Naive thymus-derived CD4-positive, alpha-beta T cell (primary cell): Measurements from ENCODE around the gene TRAPPC10. TPM values are rescaled to one million over a fixed set of nuclear protein-coding genes. Genes with fewer than 3 reads are reported as not detected.
A peak's percentile ranks its signal among the peaks of the same experiment; 100 is the strongest.

ENCODE experiments used
- ATAC-seq: fragments of 150-1000 bp; cut with Tn5 transposase; 2 replicates; pipeline ENCODE4 v1.10.0; 2021; ENCODE audit warnings: mild to moderate bottlenecking, moderate library complexity
- CTCF ChIA-PET: fragments of 350-600 bp; sonication (Branson Sonifier 250); formaldehyde crosslinking; loops from one replicate; lab custom pipeline; 2021; ENCODE audit warnings: antibody characterized with exemption; lab: Charles Lee
- POLR2A ChIA-PET: fragments of 350-600 bp; sonication (Branson Sonifier 250); formaldehyde crosslinking; loops from one replicate; lab custom pipeline; 2021; ENCODE audit warnings: antibody characterized with exemption, inconsistent platforms; lab: Charles Lee
- DNase-seq, 9 donors: peaks; one replicate each; pipeline versions ENCODE4 v3.0.0 to v3.0.0-alpha.2; 2020 to 2022; ENCODE audit warnings: mixed read lengths in 1 of 9
- H3K27ac ChIP-seq: one replicate; pipeline ENCODE4 v1.7.0; 2013; ENCODE audit warnings: mild to moderate bottlenecking, low read depth, low read length, moderate library complexity
- H3K27me3 ChIP-seq, 2 donors: one replicate each; pipeline ENCODE4 v1.7.0; 2013; ENCODE audit warnings: low read length in 2 of 2, mild to moderate bottlenecking in 2 of 2, moderate library complexity in 2 of 2; ENCODE audit not compliant: control insufficient read depth in 2 of 2, insufficient read depth in 2 of 2
- H3K36me3 ChIP-seq, 3 experiments: 1 replicate in 2 of 3; 2 replicates in 1 of 3; pipeline ENCODE4 v1.7.0; 2013; ENCODE audit warnings: low read length in 3 of 3, mild to moderate bottlenecking in 3 of 3, moderate library complexity in 1 of 3; ENCODE audit not compliant: insufficient read depth in 3 of 3, control insufficient read depth in 2 of 3
- H3K4me1 ChIP-seq, 2 donors: one replicate each; pipeline ENCODE4 v1.7.0; 2013; ENCODE audit warnings: low read length in 2 of 2, mild to moderate bottlenecking in 2 of 2, moderate library complexity in 1 of 2; ENCODE audit not compliant: control insufficient read depth in 2 of 2, insufficient read depth in 2 of 2
- H3K4me3 ChIP-seq: 2 replicates; pipeline ENCODE4 v1.7.0; 2013; ENCODE audit warnings: mild to moderate bottlenecking, low read length
- H3K9me3 ChIP-seq, 3 experiments: 1 replicate in 2 of 3; 2 replicates in 1 of 3; pipeline ENCODE4 v1.7.0; 2013; ENCODE audit warnings: low read length in 3 of 3; ENCODE audit not compliant: control insufficient read depth in 2 of 3
- H3K27ac Mint-ChIP-seq, 9 donors: one replicate each; pipeline ENCODE4 v1.8.0; 2020 to 2022; ENCODE audit warnings: mixed read lengths in 9 of 9, mild to moderate bottlenecking in 8 of 9, moderate library complexity in 5 of 9, inconsistent platforms in 2 of 9
- H3K27me3 Mint-ChIP-seq, 5 donors: one replicate each; pipeline ENCODE4 v1.8.0; 2021 to 2022; ENCODE audit warnings: mixed read lengths in 5 of 5, mild to moderate bottlenecking in 1 of 5
- H3K36me3 Mint-ChIP-seq, 5 donors: one replicate each; pipeline ENCODE4 v1.8.0; 2020 to 2022; ENCODE audit warnings: mixed read lengths in 5 of 5, mild to moderate bottlenecking in 3 of 5, inconsistent platforms in 1 of 5
- H3K4me1 Mint-ChIP-seq, 7 donors: one replicate each; pipeline ENCODE4 v1.8.0; 2020 to 2022; ENCODE audit warnings: mixed read lengths in 7 of 7, mild to moderate bottlenecking in 3 of 7, inconsistent platforms in 1 of 7
- H3K4me3 Mint-ChIP-seq, 10 donors: one replicate each; pipeline ENCODE4 v1.8.0; 2020 to 2022; ENCODE audit warnings: mild to moderate bottlenecking in 10 of 10, mixed read lengths in 10 of 10, moderate library complexity in 6 of 10, inconsistent platforms in 2 of 10
- H3K9me3 Mint-ChIP-seq, 11 donors: one replicate each; pipeline ENCODE4 v1.8.0; 2020 to 2022; ENCODE audit warnings: mixed read lengths in 11 of 11, mild to moderate bottlenecking in 4 of 11, inconsistent platforms in 1 of 11, moderate library complexity in 1 of 11
- intact Hi-C, 2 donors: fragments of 100-400 bp; cut with micrococcal nuclease; formaldehyde crosslinking; loops; one replicate each; pipeline ENCODE4 v1.15.1; 2023
- polyA plus RNA-seq, 2 donors: library from polyadenylated mRNA; unstranded; fragments of 300-500 nt; fragmentation: Illumina TruSeq; gene quantifications; one replicate each; pipeline ENCODE4 v1.2.3, GENCODE V29; 2021
- total RNA-seq, 6 experiments: library from RNA in 5 of 6; stranded (reverse) in 5 of 6; gene quantifications; 1 replicate in 5 of 6; 2 replicates in 1 of 6; pipeline ENCODE4 v1.2.3 and lab custom pipeline; 2021 to 2026

Gene TRAPPC10
- total and polyA plus RNA-seq, 7 experiments from 2014 or later: 15.6 to 119 (median 93.2) TPM

DNA sequence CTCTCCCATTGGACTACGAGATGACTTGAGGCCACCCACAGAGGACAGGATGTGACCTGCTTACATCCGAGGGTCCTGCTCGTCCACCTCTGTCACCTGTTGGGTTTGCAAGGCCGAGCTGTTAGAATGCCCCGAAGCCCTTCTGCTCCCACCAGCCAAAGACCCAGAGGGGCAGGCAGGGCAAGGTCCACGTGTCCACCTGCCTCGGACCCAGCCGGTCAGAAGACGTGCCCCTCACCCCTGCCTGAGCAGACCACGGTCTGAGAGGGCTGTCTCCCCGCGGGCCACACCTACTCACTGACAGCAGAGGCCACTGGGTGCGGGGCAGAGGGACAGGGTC, 30.3 kb upstream of the TRAPPC10 start:
- Mint-ChIP-seq H3K9me3 (no peaks in the 10 kb centered on the region), H3K4me3 (no peak overlapping the region), H3K4me1 (peaks cover 5 to 23% (median 18%) of the 10 kb centered on the region in 7 donors), H3K36me3 (peaks cover 0 to 6% (median 3%) of the 10 kb centered on the region in 5 donors), H3K27ac (no peak overlapping the region), H3K27me3 (no peaks in the 10 kb centered on the region)
- peaks cover 0 to 45% (median 3%) of the 10 kb centered on the region in 3 experiments for H3K36me3 ChIP-seq
- ChIA-PET CTCF (no interaction called here), POLR2A (no interaction called here)
- peaks cover 0 to 6% of the 10 kb centered on the region in 2 donors for H3K4me1 ChIP-seq
- no peak overlapping the region for H3K4me3 ChIP-seq
- ATAC-seq: no peak
- H3K27ac ChIP-seq: no peak overlapping the region
- no peak for DNase-seq
- intact Hi-C loops: loop anchor here in 1 of 2 donors (10.0 kb wide), 1 partner anchor 63 kb away; no protein-coding TSS in a partner anchor
- no peaks in the 10 kb centered on the region for H3K9me3 ChIP-seq
- H3K27me3 ChIP-seq: no peaks in the 10 kb centered on the region

DNA sequence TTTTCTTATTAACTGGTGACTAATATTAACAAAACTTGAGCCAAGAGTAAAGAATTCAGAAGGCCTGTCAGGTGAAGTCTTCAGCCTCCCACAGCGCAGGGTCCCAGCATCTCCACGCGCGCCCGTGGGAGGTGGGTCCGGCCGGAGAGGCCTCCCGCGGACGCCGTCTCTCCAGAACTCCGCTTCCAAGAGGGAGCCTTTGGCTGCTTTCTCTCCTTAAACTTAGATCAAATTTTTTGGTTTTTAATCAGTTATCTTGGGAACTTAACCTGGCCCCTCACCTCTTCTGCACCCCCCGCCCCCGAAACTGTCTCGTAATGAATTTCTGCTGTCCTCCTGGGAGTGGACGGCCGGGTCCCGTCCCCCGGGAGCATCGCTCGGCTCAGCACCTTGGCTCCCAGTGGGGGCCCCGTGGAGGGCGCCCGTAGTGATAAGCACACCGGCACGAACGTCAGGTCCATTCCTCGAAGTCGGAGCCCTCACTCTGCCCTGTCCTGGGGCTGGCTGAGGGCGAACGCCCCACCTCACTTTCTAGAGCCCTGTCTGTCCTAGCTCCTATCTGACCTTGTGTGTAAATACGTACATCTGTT, 29.5 kb upstream of the TRAPPC10 start:
- peaks cover 0 to 6% of the 10 kb centered on the region in 2 donors for H3K4me1 ChIP-seq
- ATAC-seq (no peak), DNase-seq (no peak)
- peaks cover 0 to 45% (median 3%) of the 10 kb centered on the region in 3 experiments for H3K36me3 ChIP-seq
- CTCF ChIA-PET: no interaction called here
- peak overlapping the region; percentile 4 for H3K27ac ChIP-seq
- intact Hi-C loops: loop anchor here in 1 of 2 donors (10.0 kb wide), 1 partner anchor 62 kb away; no protein-coding TSS in a partner anchor
- H3K4me3 Mint-ChIP-seq: no peak overlapping the region
- H3K9me3 Mint-ChIP-seq: no peaks in the 10 kb centered on the region
- no peaks in the 10 kb centered on the region for H3K27me3 ChIP-seq
- no peaks in the 10 kb centered on the region for H3K9me3 ChIP-seq
- H3K4me1 Mint-ChIP-seq: peaks cover 5 to 24% (median 20%) of the 10 kb centered on the region in 7 donors
- no peaks in the 10 kb centered on the region for H3K27me3 Mint-ChIP-seq
- POLR2A ChIA-PET: interaction anchor here (0.7 kb wide), 2 partner anchors 52 to 326 kb away, joined by 3 read pairs; no protein-coding TSS in a partner anchor
- peak overlapping the region in 1 of 9 donors; percentile 33 for H3K27ac Mint-ChIP-seq
- peaks cover 0 to 6% (median 3%) of the 10 kb centered on the region in 5 donors for H3K36me3 Mint-ChIP-seq
- no peak overlapping the region for H3K4me3 ChIP-seq

DNA sequence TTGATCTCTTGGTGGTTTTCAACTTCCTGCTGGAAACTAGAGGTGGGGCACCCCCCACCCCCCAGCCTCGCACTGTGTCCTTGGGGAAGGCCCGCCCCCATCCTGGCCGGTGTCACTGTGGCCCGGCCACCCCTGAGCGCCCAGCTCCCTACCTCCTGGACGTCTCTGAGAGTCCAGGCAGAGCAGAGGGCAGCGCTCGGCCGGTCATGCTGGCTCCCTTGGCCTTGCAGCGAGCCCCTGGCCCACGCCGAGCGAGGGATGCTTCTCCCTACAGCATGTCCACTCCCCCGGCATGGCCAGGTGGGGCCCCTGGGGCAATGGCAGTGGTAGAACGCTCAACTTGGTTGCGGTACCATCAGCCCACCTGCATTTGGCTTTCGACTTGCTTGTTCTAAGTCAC, 28.7 kb upstream of the TRAPPC10 start:
- Histone ChIP-seq H3K36me3 (peaks cover 0 to 39% (median 3%) of the 10 kb centered on the region in 3 experiments), H3K4me3 (no peak overlapping the region), H3K27me3 (no peaks in the 10 kb centered on the region), H3K4me1 (peaks cover 0 to 6% of the 10 kb centered on the region in 2 donors), H3K27ac (no peak overlapping the region), H3K9me3 (no peaks in the 10 kb centered on the region)
- peaks cover 0 to 6% (median 3%) of the 10 kb centered on the region in 5 donors for H3K36me3 Mint-ChIP-seq
- H3K4me3 Mint-ChIP-seq: no peak overlapping the region
- no peak for DNase-seq
- H3K9me3 Mint-ChIP-seq: no peaks in the 10 kb centered on the region
- ChIA-PET CTCF (no interaction called here), POLR2A (interaction anchor here (0.7 kb wide), 1 partner anchor 326 kb away, joined by 3 read pairs; no protein-coding TSS in a partner anchor)
- peaks cover 5 to 29% (median 20%) of the 10 kb centered on the region in 7 donors for H3K4me1 Mint-ChIP-seq
- no peak for ATAC-seq
- no peak overlapping the region for H3K27ac Mint-ChIP-seq
- H3K27me3 Mint-ChIP-seq: no peaks in the 10 kb centered on the region
- intact Hi-C loops: loop anchor here in 1 of 2 donors (10.0 kb wide), 1 partner anchor 61 kb away; no protein-coding TSS in a partner anchor

DNA sequence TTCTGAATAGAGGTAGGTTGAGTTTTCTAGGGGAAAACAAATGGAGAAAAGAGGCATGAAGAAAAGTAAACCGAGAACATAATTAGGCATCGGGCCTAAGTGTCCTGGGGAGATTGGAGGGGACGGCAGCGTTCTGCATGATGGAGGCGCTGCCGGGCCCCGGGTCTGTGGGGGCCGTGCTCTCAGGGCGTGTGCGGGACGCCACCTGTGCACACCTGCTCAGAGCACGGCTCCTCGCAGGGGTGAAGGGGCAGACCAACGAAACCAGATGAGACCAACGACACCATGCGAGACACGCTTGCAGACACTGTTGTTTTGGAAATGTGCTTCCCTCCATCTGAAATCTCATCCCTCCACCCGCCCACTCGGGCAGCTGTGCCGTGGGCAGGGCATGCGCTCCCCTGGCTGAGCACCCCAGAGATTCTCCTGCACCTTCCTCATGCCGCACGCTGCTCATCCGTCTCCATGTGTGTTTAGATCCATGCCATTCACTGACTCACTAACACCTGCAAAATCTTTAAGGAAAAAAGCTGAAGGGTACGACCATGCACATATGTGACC, 28.2 kb upstream of the TRAPPC10 start:
- peaks cover 0 to 6% of the 10 kb centered on the region in 2 donors for H3K4me1 ChIP-seq
- POLR2A ChIA-PET: interaction anchor here (0.7 kb wide), 1 partner anchor 372 kb away, joined by 3 read pairs; no protein-coding TSS in a partner anchor
- no peak for ATAC-seq
- H3K36me3 ChIP-seq: peaks cover 0 to 34% (median 3%) of the 10 kb centered on the region in 3 experiments
- H3K4me3 ChIP-seq: no peak overlapping the region
- no peaks in the 10 kb centered on the region for H3K27me3 Mint-ChIP-seq
- peaks cover 0 to 6% (median 3%) of the 10 kb centered on the region in 5 donors for H3K36me3 Mint-ChIP-seq
- intact Hi-C loops: loop anchor here in 1 of 2 donors (10.0 kb wide), 1 partner anchor 61 kb away; no protein-coding TSS in a partner anchor
- no peaks in the 10 kb centered on the region for H3K27me3 ChIP-seq
- no peaks in the 10 kb centered on the region for H3K9me3 Mint-ChIP-seq
- H3K27ac ChIP-seq: no peak overlapping the region
- H3K4me3 Mint-ChIP-seq: no peak overlapping the region
- H3K4me1 Mint-ChIP-seq: peaks cover 5 to 29% (median 20%) of the 10 kb centered on the region in 7 donors
- CTCF ChIA-PET: interaction anchor here (0.5 to 1.7 kb wide), 3 partner anchors 9 to 83 kb away, joined by 3 to 4 read pairs (median 4); no protein-coding TSS in a partner anchor
- no peak for DNase-seq
- H3K9me3 ChIP-seq: no peaks in the 10 kb centered on the region
- peak overlapping the region in 6 of 9 donors; percentile 6 to 83 (median 58) for H3K27ac Mint-ChIP-seq

DNA sequence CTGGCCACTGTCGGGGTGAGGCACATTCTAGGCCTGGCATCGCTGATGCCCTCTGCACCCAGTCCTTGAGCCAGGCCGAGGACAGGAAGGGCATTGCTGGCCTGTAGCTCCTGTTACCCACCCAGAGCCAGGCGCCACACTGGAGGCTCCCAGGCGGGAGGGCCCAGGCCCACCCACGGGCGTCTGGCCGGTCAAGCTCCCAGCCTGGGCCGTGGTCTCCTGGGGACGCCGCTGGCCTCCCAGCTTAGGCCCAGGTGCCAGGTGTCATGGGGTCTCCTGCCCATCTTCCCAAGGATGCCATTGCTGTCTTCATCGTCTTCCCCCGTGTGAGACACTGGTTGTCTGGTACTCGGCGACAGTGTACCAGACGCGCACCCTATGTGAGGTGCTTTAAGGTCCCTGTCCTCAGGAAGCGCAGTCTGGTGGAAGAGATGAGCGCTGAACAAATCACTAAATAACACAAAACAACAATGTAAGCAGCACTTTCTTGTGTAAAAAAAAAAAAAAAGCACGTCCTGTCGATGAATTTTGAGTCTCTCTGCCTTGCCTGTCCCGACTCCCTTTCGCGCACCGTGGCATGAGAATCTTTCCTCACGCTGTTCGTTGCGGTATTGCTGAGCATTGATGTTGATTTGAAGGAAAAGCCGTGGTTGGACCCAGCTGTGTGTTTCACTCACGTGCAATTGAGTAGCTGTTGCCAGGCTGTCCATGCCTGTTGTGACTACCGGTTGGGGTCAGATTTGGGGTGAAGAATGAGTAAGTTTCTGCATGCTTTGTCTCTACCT, 27.0 kb upstream of the TRAPPC10 start:
- Histone ChIP-seq H3K4me1 (peaks cover 0 to 6% of the 10 kb centered on the region in 2 donors), H3K27ac (no peak overlapping the region), H3K4me3 (no peak overlapping the region), H3K9me3 (no peaks in the 10 kb centered on the region), H3K27me3 (no peaks in the 10 kb centered on the region), H3K36me3 (peaks cover 0 to 34% (median 3%) of the 10 kb centered on the region in 3 experiments)
- CTCF ChIA-PET: interaction anchor here (0.7 to 1.7 kb wide), 2 partner anchors 10 to 182 kb away, joined by 4 read pairs; no protein-coding TSS in a partner anchor
- DNase-seq (peak in 2 of 9 donors; percentile 13 to 19), ATAC-seq (peak; percentile 16)
- Mint-ChIP-seq H3K9me3 (no peaks in the 10 kb centered on the region), H3K4me1 (peaks cover 5 to 29% (median 17%) of the 10 kb centered on the region in 7 donors), H3K27ac (peak overlapping the region; percentile 31 to 84 (median 67)), H3K4me3 (peak overlapping the region in 4 of 10 donors; percentile 6 to 49 (median 26)), H3K36me3 (peaks cover 0 to 6% (median 0%) of the 10 kb centered on the region in 5 donors), H3K27me3 (no peaks in the 10 kb centered on the region)
- POLR2A ChIA-PET: interaction anchor here (0.7 to 0.8 kb wide), 2 partner anchors 57 to 1923 kb away, joined by 3 read pairs; no protein-coding TSS in a partner anchor
- intact Hi-C loops: loop anchor here in 1 of 2 donors (10.0 kb wide), 1 partner anchor 60 kb away; no protein-coding TSS in a partner anchor
